CD4-positive, alpha-beta T cell treated with Interferon gamma for 1 hour (primary cell): Measurements from ENCODE around the gene IAH1.

Experiments used
- DNase-seq: peaks from one replicate; pipeline ENCODE4 v3.0.0-alpha.2; 2020

The IAH1 gene, protein sequence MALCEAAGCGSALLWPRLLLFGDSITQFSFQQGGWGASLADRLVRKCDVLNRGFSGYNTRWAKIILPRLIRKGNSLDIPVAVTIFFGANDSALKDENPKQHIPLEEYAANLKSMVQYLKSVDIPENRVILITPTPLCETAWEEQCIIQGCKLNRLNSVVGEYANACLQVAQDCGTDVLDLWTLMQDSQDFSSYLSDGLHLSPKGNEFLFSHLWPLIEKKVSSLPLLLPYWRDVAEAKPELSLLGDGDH

DNA sequence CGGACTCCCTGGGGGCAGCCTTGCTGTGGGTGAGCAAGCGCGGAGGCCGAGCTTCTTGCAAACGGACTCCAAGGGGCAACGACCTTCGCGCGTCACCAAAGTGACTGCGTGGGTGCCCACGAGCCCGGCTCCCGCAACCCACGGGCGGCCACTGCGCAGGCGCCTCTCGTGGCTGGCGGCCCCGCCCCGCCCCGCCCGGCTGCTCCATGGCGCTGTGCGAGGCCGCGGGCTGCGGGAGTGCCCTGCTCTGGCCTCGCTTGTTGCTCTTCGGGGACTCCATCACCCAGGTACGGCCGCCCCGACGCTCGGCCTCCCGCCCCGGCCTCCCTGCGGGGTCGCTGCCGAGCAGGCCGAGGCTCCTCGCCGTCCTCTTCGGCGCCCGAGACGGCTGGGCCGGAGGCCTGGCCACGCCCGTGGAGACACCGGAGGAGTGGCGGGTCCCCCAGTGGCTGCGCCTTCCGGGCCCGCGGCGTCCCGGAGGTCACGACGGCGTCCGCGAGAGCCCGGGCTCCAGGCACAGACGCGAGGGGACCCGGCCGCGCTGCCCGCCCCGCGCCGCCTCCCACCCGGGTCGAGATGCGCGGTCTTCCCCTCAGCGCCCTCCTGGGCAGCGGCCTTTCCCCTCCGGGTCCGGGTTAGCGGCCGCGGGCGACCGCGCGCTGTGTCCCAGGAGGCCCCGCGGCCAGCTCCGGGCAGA, at the start of gene IAH1:
Gene IAH1 (plus strand): TSS at position 191 of the 697 bp plus-strand sequence. CDS start 16 bp downstream, at position 207.
- peak; percentile 73 for DNase-seq

DNA sequence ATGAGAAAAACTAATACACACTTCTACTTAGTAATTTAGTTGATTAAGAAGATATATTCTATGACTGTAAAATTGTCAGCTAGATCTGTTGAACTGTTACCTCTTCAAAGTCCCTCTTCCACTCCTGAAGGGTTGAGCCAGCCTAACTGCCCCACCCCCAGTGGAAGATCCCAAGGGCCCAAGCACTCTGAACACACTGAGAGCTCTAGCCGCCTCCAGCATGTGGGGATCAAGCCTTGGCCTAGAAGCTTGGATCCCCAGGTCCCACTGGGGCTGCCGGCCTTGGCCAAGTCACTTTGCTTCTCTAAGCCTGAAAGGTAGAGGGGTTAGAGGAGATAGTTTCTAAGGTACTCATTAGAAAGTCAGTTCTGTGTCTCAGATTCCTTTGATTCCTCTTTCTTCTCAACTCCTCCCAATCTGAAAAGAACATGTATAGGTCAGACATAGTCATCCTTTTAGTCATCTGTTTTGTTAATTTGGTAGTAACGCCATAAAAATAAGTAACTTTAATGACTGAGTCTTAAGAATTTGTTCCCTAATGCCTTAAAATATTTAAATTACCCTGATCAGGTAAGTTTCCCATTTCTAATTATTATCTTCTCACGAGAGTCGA, 45.3 kb upstream of the IAH1 start:
- no peak for DNase-seq

DNA sequence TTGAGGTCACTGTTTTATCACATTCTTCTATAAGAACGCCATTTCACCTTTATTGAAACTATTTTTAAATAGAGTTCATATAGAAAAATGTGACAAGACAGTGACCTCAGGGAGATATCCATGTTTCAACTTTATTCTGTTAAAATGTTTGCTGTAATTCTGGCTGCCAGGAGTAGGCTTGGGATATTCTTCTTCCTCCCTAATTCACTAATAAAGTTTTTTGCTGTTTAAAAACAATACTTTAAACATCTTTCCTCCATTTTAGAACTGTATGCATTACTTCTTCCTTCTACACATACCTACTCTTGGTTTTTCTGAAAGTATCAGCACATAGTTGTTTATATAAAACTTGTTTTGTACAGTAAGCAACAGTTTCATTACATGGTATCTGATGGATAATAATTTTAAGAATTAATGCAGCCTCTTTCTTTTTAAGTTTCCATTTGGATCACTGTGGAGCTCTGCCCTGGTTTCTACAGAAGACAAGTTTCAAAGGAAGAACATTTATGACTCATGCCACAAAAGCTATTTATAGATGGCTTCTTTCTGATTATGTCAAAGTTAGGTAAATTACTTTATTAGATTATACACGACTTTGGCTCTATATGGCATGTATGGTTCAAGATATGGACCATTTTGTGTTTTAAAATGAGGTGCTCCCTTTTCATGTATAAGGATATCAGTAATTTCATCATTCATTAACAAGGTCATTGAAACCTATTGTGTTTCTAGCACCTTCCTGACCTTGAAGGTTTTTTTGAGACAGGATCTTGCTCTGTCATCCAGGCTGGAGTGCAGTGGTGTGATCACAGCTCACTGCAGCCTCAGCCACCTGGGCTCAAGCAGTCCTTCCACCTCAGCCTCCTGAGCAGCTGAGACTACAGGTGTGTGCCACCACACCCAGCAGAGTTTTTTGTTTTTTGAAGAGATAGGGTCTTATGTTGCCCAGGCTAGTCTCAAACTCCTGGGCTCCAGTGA, 43.7 kb upstream of the IAH1 start:
- DNase-seq = no peak

DNA sequence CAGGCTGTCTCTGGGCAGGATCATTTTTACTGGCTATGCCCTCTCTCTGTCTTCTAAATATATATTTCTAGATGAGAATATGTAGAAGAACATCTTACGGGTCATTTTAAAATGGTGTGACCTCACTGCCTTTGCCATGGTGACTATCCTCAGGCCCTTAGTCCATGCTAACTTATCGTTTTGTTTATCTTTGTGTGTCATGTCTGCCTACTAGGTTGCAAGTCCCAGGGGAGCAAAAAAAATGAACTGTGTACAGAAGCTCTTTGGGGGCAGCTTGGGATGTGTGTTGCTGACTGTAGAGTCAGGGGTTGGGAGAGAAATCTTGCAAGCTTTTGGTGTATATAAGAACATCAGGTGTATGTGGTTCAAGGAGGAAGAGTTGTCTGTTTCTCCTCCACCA, 39.9 kb upstream of the IAH1 start:
- no peak for DNase-seq

DNA sequence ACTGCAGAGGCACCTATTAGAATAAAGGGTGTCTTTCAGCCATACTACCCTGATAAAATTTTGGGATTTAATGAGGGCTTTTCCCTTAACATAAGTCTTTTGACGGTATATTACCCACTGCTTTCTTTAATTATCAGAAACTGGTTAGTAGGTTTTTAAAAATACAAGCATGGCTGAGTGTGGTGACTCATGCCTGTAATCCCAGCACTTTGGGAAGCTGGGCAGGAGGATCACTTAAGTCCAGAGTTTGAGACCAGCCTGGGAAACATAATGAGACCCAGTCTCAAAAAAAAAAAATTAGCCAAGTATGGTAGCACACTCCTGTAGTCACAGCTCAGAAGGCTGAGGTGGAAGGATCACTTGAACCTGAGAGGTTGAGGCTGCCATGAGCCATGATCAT, 34.8 kb upstream of the IAH1 start:
- DNase-seq = no peak

DNA sequence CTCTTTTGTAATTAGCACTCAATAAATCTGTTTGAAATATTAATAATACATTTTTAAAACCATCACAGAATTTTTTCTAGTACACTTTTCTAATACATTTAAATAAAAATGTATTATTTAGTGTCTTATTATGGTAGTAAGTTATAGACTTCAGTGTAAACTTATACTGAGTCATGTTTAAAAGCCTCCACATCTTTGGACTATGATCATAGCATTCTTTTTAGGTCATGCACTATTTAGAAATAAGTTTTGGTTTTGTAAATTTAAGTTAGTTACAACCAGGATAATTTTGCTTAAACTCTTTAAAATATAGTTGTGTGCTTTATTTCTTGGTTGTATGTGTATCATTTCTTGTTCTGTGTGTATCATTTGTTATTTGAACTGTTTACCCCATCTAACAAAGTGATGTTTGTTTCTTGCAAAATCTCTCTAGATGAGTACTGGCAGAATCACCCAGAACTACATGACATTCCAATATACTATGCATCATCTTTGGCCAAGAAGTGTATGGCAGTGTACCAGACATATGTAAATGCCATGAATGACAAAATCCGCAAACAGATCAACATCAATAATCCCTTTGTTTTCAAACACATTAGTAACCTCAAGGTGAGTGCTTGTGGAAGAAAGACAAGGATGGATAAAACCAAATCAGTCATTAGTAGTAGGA, 34.2 kb upstream of the IAH1 start:
- no peak for DNase-seq

DNA sequence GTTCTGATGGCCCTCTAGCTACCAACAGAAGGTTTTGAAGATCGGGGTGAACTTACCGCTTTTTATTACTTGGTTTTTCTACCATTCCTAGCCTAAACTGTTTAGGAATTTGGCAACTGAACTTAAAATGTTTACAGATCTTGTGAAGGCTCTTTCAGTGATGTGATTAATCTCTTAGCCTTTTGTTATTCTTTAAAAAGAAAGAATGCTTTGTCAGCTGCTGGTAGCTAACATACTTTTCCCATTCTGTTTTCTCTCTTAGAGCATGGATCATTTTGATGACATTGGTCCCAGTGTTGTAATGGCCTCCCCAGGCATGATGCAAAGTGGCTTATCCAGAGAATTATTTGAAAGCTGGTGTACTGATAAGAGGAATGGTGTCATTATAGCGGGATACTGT, 32.8 kb upstream of the IAH1 start:
- no peak for DNase-seq

DNA sequence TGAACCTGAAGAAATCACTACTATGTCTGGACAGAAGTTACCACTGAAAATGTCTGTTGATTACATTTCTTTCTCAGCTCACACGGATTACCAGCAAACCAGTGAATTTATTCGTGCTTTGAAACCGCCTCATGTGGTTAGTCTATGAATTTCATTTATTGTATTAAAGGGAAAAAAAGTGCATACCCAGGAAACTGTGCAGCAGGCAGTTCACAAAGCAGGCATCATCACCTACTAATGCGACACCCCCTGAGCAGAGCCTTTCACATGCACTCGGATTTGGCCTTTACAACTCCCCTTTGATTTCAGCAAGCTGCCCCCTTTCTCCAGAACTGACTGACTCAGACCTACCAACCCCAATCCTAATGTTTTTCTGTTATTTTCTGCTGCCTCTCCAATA, 30.8 kb upstream of the IAH1 start:
- no peak for DNase-seq

DNA sequence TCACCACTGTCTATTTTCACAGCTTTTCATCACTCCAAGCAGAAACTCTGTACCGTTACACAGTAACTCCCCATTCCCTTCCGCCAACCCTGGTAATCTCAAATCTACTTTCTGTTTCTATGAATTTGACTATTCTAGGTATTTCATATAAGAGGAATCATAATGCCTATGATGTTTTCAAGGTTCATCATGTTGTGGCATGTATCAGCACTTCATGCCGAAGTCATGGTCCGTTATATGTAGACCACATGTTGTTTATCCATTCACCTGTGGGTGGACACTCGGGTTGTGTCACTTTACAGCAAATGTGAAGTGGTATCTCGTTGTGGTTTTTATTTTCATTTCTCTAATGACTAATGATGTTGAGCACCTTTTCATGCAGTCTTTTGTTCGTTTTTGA, 29.3 kb upstream of the IAH1 start:
- no peak for DNase-seq

DNA sequence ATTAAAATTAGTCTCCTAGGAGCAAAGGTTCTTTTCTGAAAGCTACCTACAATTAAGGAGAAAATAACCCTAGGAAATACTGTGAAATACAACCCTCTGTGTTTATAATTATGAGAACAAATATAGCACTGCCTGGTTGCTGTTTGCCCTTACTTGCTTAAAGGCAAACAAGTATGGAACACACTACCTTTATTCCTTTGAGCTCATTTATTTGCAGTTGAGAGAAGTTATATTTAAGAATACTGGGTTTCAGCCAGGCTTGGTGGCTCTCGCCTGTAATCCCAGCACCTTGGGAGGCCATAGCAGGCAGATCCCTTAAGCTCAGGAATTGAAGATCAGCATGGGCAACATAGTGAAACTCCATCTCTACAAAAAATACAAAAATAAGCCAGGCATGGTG, 23.1 kb upstream of the IAH1 start:
- DNase-seq = no peak

DNA sequence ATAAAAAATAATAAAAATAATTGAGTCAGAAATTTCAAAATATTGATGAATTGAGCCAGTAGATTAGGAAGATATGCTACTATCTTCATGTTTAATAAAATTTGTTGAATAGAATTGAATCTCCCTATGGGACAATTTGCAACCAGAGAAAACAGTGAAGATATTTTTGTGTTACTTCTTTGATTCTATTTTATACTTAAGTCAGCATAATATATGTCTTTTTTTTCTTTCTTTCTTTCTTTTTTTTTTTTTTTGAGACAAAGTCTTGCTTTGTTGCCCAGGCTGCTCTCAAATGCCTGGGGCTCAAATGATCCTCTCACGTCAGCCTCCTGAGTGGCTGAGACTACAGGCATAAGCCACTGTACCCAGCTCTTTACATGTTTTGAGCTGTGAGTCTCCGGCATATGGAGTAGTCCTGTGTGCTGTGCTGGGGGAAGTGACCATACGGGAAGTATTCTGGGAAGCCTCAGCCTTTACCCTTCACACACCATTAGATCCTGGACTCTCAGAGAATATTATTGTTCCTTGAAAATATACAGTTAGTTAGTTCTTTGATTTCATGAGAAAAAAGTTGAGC, 13.8 kb upstream of the IAH1 start:
- no peak for DNase-seq

DNA sequence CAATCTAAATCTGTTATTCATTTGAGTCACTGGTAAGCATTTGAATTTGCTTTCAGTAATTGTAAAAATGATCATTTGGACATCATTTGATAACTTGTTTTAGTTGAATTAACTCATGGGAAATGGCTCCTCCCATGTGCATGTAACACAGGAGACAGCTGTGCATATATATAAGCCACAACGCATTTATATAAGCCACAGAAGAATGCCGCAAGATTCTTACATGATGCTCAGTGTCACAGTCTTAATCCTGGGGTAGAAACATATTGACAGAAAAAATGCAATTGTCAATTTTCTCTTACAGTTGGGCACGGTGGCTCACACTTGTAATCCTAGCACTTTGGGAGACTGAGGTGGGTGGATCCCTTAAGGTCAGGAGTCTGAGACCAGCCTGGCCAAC, 13.3 kb upstream of the IAH1 start:
- DNase-seq = no peak

DNA sequence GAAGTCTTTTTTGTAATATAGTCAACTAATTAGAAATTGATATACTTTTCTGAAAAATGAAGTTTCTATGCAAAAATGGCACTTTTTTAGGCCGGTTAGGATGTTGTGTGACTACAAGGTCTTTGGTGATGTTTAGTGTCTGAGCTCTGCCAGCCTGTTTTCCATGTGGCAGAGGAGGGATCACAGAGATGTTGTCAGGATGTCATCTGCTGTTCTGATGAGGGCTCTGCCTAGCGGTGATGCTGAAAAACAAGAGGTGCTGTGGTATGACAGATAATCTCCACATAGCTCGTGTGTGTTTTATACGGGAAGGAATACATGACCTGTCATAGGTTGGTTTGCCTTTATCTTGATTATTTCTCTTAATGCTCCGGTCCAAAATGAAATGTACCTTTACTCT, 12.0 kb upstream of the IAH1 start:
- no peak for DNase-seq

DNA sequence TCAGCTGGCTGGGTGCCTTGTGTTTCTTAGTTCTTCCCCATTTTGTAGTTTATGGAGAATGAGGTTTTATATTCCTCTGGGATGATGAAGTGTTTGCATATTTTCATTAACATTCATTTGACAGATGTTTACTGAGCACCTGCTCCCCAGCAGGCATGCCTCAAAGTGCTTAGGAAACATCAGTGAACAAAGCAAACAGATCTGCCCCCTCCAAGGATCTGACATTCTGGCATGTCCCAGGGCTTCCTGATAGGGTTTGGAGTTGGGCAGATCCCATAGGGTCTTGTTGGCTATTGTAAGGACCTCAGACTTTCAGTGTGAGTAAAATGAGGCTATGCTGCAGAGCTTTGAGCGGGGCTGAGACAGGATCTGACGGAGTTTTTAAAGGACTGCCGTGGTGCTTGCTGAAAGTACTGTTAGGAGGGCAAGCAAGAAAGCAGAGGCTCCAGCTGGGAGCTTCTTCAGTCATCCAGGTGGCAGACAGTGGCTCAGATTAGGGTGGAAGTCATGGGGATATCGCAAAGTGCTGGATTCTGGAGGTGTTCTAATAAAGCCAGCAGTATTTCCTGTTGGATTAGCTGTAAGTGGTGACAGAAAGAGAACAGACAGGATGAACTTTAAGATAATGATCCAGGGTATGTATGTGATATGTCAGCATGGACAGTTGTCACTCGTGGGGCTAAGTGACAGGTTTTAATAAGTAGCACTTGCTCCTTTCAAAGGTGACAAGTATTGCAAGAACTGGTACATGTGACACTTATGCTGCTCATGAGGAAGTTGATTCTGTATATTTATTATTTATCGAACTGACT, 11.3 kb upstream of the IAH1 start:
- no peak for DNase-seq

DNA sequence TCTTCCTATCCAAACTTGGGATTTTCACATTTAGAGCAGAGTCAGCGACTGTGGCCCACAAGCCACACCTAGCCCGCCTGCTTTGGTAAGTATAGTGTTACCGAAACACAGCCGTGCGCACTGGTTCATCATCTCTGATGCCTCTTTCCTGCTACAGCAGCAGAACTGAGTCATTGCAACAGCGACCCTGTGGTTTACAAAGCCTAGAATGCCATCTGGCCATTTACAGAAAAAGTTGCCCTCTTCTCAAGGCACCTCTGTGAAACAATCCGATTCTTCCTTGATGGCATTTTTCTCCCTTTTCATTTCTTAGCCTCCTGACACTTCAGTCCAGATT, 10.7 kb upstream of the IAH1 start:
- DNase-seq = no peak

DNA sequence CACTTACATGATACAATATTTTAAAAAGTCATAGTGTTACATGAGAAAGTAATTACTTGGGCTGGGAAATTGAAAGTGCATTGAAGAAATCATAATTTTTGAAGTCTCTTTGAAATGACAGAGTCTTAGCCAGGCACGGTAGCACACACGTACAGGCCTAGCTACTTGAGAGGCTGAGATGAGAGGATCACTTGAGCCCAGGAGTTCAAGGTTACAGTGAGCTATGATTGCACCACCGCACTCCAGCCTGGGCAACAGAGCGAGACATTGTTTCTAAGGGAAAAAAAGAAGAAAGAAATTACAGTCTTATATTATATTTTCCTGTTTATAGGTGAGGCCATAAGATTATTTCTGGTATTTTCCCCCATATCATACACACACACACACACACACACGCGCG, 9.2 kb upstream of the IAH1 start:
- no peak for DNase-seq

DNA sequence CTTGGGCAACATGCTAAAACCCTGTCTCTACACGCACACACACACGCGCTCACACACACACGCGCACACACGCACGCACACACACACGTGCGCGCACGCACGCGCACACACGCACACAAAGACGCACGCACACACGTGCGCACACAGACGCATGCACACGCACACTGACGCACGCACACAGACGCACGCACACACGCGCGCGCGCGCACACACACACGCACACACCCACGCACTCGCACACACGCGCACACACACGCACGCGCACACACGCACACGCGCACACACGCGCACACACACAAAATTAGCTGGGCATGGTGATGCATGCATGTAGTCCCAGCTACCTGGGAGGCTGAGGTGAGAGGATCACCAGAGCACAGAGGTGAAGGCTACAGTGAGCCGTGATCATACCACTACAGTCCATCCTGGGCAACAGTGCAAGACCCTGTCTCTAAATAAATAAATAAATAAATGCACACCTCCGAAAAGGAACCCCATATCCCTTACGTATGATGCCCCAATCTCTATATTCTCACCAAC, 8.1 kb upstream of the IAH1 start:
- no peak for DNase-seq

DNA sequence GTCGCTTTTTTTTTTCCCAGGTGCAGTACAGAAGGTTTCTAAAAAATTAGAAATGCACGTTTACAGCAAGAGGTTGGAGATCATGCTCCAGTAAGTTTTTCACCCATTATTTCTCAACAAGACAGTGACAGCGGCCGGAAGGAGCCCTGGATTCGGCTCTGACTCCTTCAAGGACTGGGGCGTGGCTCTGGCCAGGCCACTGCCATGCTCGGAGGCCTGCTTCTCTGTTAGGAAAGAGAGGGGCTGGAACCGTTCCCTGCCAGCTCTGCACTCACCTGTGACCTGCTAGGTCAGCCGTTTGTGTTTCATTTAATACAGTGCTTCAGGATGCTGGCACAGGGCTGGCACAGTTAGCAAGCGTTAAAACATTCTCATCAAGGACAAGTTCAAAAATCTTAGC, 6.7 kb upstream of the IAH1 start:
- no peak for DNase-seq

DNA sequence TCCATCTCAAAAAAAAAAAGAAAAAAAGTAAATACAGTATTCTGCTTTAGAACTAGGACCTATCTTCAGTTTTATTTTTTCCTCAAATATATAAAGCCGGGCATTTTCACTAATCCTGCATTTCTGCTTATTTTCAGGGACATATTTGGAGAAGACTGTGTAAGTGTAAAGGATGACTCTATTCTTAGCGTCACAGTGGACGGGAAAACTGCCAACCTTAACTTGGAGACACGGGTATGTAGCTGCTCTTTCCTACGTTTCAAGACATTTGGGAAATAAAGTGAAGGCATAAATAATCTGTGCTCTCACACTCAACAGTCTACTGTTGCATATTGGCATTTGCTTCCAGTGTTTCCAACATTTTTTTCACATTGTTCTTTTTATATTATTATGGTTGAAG, 3.1 kb upstream of the IAH1 start:
- no peak for DNase-seq

DNA sequence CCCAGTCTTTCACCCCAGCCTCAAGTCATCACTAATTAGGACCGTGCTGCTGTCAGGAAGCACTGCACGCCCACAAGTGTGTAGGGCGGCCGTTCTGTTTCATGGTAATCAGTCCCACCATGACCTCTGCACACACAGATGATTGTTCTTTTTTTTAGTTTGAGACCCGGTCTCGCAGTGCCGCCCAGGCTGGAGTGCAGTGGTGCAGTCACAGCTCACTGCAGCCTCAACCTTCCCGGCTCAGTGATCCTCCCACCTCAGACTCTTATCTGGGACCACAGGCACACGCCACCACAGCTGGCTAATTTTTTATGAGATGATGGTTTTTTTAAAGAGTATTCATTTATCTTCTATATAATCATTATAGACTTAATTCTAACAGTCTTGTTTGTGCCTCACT, 1.8 kb upstream of the IAH1 start:
- DNase-seq = no peak

DNA sequence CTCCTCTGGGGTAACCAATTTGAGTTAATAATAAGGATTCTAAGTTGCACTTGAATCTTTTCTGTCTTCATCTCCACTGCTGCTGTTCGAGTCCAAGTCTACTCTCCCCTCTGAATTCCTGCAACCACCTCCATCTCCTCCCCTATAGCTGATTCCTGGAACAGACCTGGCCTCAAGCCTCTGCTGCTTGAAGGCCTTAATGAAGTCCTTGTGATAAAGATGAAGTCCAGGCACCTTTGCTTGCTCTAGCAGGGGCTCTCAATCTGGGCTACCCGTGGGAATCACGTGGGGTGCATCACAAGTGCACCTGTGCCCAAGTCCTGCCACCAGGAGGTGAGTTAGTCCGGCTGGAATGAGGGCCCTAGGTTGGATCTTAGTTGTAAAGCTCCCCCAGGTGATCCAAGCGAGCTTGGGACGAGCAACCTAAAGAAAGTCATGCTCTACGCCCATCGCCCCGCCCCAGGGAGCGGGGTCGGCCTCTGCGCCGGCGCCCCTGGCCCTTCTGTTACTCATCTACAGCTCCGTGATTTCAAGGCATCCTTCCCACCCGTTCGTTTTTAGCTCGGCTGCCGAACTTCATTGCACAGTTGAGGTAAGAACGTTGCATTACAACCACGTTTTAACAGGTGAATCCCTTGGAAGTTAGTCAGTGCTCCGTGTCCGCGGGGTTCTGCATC, 905 bp upstream of the IAH1 start:
- no peak for DNase-seq
